ENCODE measurements around the gene CLK1. TPM values are rescaled to one million over a fixed set of nuclear protein-coding genes. Genes with fewer than 3 reads are reported as not detected.

CLK1 gene
- total and polyA plus RNA-seq, 2 of the 13 experiments (the other 11 are each of a cell fraction or from before 2014, with no cell fraction given) = 66.6 to 101 TPM

DNA sequence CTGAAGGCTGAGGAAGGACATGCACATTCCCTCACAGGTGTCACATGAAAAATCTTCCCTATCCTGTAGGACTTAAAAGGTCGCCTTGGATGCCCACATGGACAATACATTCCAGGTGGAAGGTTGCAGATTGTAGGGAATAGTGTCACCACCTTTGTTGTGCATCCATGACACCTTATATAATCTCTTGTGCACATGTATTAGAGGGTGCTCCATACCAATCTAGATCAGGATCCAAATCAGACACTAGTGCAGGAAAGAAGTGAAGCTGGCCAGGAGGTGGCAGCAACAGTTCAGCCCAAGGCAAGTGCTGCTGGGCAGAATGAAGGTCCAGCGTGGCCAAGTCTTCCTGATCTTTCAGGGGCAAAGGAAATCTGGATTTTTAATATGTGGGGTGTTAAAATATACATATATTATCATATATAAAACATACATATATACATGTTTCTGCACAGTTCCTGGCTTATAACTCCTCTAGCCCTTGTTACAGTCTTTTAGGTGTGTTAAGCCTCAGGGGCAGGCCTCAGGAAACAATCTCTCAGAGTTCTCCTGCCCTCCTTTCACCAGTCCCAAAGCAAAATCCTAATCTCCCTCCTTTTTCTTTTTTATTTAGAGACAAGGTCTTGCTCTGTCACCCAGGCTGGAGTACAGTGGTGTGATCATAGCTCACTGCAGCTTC, 41.3 kb upstream of the CLK1 start (continued):
- TF ChIP-seq KDM5A (IDR thresholded peaks at IDR 0.05; ENCODE audit: borderline replicate concordance, low read length) (peak; percentile 77; the same call in 1 of the 2 replicates), KMT2A (CRISPR knock-in tag; IDR thresholded peaks at IDR 0.05) (0 out of 2 replicates have a peak, but pooled peaks have one; percentile 32), ZFP41 (CRISPR knock-in tag; IDR thresholded peaks at IDR 0.05; ENCODE audit: borderline replicate concordance) (no peak), CBX5 (CRISPR knock-in tag; IDR thresholded peaks at IDR 0.05; ENCODE audit: borderline replicate concordance) (peak; percentile 62; the same call in 1 of the 2 replicates), SAP130 (CRISPR knock-in tag; IDR thresholded peaks at IDR 0.05; ENCODE audit: low read depth) (peak; percentile 56), ZNF331 (CRISPR knock-in tag; IDR thresholded peaks at IDR 0.05) (0 out of 2 replicates have a peak, but pooled peaks have one; percentile 18), ZNF782 (CRISPR knock-in tag; IDR thresholded peaks at IDR 0.05; ENCODE audit: borderline replicate concordance) (no peak), POLR2G (IDR thresholded peaks at IDR 0.05; ENCODE audit: low read depth, low read length) (peak; percentile 56), KMT2B (CRISPR knock-in tag; IDR thresholded peaks at IDR 0.05) (0 out of 2 replicates have a peak, but pooled peaks have one; percentile 33), YY1 (IDR thresholded peaks at IDR 0.05; ENCODE audit: insufficient read depth, insufficient replicate concordance, low read depth, low read length) (peak; percentile 44), HOXA3 (CRISPR knock-in tag; IDR thresholded peaks at IDR 0.05) (no peak), REPIN1 (CRISPR knock-in tag; IDR thresholded peaks at IDR 0.05; ENCODE audit: borderline replicate concordance, low read depth) (0 out of 2 replicates have a peak, but pooled peaks have one; percentile 17), NONO (IDR thresholded peaks at IDR 0.05) (no peak), NONO (CRISPR knock-in tag; conservative IDR thresholded peaks at IDR 0.05) (peak; percentile 50; the same call in 1 of the 2 replicates), ZSCAN31 (CRISPR knock-in tag; IDR thresholded peaks at IDR 0.05; ENCODE audit: low read depth) (no peak), MBNL3 (CRISPR knock-in tag; conservative IDR thresholded peaks at IDR 0.05) (no peak), KDM3A (CRISPR knock-in tag; IDR thresholded peaks at IDR 0.05; ENCODE audit: low read depth) (peak; percentile 74; the same call in 1 of the 2 replicates), ARID4A (CRISPR knock-in tag; IDR thresholded peaks at IDR 0.05; ENCODE audit: borderline replicate concordance) (no peak), MIXL1 (CRISPR knock-in tag; IDR thresholded peaks at IDR 0.05) (0 out of 2 replicates have a peak, but pooled peaks have one; percentile 19)
- TF ChIP-seq, protein P1, sequence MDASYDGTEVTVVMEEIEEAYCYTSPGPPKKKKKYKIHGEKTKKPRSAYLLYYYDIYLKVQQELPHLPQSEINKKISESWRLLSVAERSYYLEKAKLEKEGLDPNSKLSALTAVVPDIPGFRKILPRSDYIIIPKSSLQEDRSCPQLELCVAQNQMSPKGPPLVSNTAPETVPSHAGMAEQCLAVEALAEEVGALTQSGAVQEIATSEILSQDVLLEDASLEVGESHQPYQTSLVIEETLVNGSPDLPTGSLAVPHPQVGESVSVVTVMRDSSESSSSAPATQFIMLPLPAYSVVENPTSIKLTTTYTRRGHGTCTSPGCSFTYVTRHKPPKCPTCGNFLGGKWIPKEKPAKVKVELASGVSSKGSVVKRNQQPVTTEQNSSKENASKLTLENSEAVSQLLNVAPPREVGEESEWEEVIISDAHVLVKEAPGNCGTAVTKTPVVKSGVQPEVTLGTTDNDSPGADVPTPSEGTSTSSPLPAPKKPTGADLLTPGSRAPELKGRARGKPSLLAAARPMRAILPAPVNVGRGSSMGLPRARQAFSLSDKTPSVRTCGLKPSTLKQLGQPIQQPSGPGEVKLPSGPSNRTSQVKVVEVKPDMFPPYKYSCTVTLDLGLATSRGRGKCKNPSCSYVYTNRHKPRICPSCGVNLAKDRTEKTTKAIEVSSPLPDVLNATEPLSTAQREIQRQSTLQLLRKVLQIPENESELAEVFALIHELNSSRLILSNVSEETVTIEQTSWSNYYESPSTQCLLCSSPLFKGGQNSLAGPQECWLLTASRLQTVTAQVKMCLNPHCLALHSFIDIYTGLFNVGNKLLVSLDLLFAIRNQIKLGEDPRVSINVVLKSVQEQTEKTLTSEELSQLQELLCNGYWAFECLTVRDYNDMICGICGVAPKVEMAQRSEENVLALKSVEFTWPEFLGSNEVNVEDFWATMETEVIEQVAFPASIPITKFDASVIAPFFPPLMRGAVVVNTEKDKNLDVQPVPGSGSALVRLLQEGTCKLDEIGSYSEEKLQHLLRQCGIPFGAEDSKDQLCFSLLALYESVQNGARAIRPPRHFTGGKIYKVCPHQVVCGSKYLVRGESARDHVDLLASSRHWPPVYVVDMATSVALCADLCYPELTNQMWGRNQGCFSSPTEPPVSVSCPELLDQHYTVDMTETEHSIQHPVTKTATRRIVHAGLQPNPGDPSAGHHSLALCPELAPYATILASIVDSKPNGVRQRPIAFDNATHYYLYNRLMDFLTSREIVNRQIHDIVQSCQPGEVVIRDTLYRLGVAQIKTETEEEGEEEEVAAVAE (CRISPR knock-in tag; IDR thresholded peaks at IDR 0.05; ENCODE audit: borderline replicate concordance) = peak; percentile 68; the same call in 1 of the 2 replicates
- TF ChIP-seq, protein P2, sequence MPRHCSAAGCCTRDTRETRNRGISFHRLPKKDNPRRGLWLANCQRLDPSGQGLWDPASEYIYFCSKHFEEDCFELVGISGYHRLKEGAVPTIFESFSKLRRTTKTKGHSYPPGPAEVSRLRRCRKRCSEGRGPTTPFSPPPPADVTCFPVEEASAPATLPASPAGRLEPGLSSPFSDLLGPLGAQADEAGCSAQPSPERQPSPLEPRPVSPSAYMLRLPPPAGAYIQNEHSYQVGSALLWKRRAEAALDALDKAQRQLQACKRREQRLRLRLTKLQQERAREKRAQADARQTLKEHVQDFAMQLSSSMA (CRISPR knock-in tag; IDR thresholded peaks at IDR 0.05) = peak; percentile 70; the same call in 1 of the 2 replicates
